HG02610 (cell line): Measurements from ENCODE around the gene AARS2.
A peak's percentile ranks its signal among the peaks of the same experiment; 100 is the strongest.

Experiments used
- ATAC-seq: cut with Tn5 transposase; IDR thresholded peaks from one replicate; pipeline ENCODE4 v1.9.1; 2021; ENCODE audit warnings: mild to moderate bottlenecking, moderate library complexity; ENCODE audit not compliant: unreplicated experiment

Gene AARS2

GRCh38 chr6:44277763-44278162 is 35.4 kb downstream of the AARS2 start:
- no peak for ATAC-seq

GRCh38 chr6:44276667-44277640 is 36.2 kb downstream of the AARS2 start:
- no peak for ATAC-seq

GRCh38 chr6:44275749-44276648 is 37.1 kb downstream of the AARS2 start:
- no peak for ATAC-seq

GRCh38 chr6:44275271-44275748 is 37.8 kb downstream of the AARS2 start:
- ATAC-seq: no peak

- ATAC-seq: no peak
Observed at GRCh38 chr6:44273617-44274016, 39.5 kb downstream of the AARS2 start.

- ATAC-seq: no peak
Observed at GRCh38 chr6:44272999-44273566, 40.1 kb downstream of the AARS2 start.

GRCh38 chr6:44272529-44272928 is 40.6 kb downstream of the AARS2 start:
- no peak for ATAC-seq

- ATAC-seq: no peak
Observed at GRCh38 chr6:44271914-44272313, 41.2 kb downstream of the AARS2 start.

- ATAC-seq: no peak
Observed at GRCh38 chr6:44271406-44271723, 41.8 kb downstream of the AARS2 start.

GRCh38 chr6:44270526-44271405 is 42.4 kb downstream of the AARS2 start:
- ATAC-seq: no peak

GRCh38 chr6:44269921-44270525 is 43.1 kb downstream of the AARS2 start, which contains the start of gene TMEM151B:
Gene TMEM151B (plus strand): TSS chr6:44270450. CDS start chr6:44270743, 293 bp downstream.
- no peak for ATAC-seq

- ATAC-seq: no peak
Observed at GRCh38 chr6:44269178-44269920, 43.8 kb downstream of the AARS2 start.

GRCh38 chr6:44268095-44268628 is 45.0 kb downstream of the AARS2 start:
- ATAC-seq: no peak

- ATAC-seq: no peak
Observed at GRCh38 chr6:44267252-44267651, 45.9 kb downstream of the AARS2 start.

- ATAC-seq: peak; percentile 27
Observed at GRCh38 chr6:44266347-44266746, 46.8 kb downstream of the AARS2 start.

GRCh38 chr6:44265722-44266233 is 47.4 kb downstream of the AARS2 start:
- no peak for ATAC-seq

GRCh38 chr6:44265007-44265721 is 48.0 kb downstream of the AARS2 start, which contains the start of gene NFKBIE:
Gene NFKBIE (minus strand): TSS chr6:44265551. CDS start chr6:44265346, 205 bp downstream.
- peak; percentile 29 for ATAC-seq
